MM.1S (cell line): ENCODE measurements around the gene MSLN.

Experiments
- DNase-seq: peaks from one replicate; pipeline ENCODE4 v3.0.0-alpha.2; 2015
- H2AFZ ChIP-seq: fragments of 300-600 bp; sonication (generic); 2 replicates; pipeline ENCODE4 v1.6.0; 2016; ENCODE audit warnings: antibody characterized with exemption, low read length
- H3F3A ChIP-seq: fragments of 300-600 bp; sonication (generic); 2 replicates; pipeline ENCODE4 v1.6.1; 2016; ENCODE audit warnings: mild to moderate bottlenecking, antibody characterized with exemption, low read length, moderate library complexity, mixed read lengths; ENCODE audit not compliant: insufficient read depth
- H3K27ac ChIP-seq: fragments of 300-600 bp; sonication (generic); 2 replicates; pipeline ENCODE4 v1.5.1; 2016; ENCODE audit warnings: mild to moderate bottlenecking, low read length
- H3K27me3 ChIP-seq: fragments of 300-600 bp; sonication (generic); replicated peaks from 2 replicates; pipeline ENCODE4 v1.6.0; 2016; ENCODE audit warnings: low read length; ENCODE audit not compliant: insufficient read depth
- H3K36me3 ChIP-seq: fragments of 300-600 bp; sonication (generic); replicated peaks from 2 replicates; pipeline ENCODE4 v1.6.1; 2016; ENCODE audit warnings: mild to moderate bottlenecking, low read length, mixed read lengths; ENCODE audit not compliant: insufficient read depth
- H3K4me1 ChIP-seq: fragments of 300-600 bp; sonication (generic); 2 replicates; pipeline ENCODE4 v1.6.1; 2016; ENCODE audit warnings: low read length, mixed read lengths
- H3K4me2 ChIP-seq: fragments of 300-600 bp; sonication (generic); 2 replicates; pipeline ENCODE4 v1.6.0; 2016; ENCODE audit warnings: low read depth, low read length
- H3K4me3 ChIP-seq: fragments of 300-600 bp; sonication (generic); 2 replicates; pipeline ENCODE4 v1.5.1; 2016; ENCODE audit warnings: low read length, mixed read lengths
- H3K79me2 ChIP-seq: fragments of 300-600 bp; sonication (generic); 2 replicates; pipeline ENCODE4 v1.6.1; 2016; ENCODE audit warnings: mixed run types, low read length, mixed read lengths
- H3K9ac ChIP-seq: fragments of 300-600 bp; sonication (generic); 2 replicates; pipeline ENCODE4 v1.6.1; 2016; ENCODE audit warnings: low read length, mixed read lengths
- H3K9me2 ChIP-seq: fragments of 300-600 bp; sonication (generic); replicated peaks from 2 replicates; pipeline ENCODE4 v1.6.1; 2016; ENCODE audit warnings: mild to moderate bottlenecking, low read length, mixed read lengths; ENCODE audit not compliant: insufficient read depth
- H3K9me3 ChIP-seq: fragments of 300-600 bp; sonication (generic); replicated peaks from 2 replicates; pipeline ENCODE4 v1.6.1; 2016; ENCODE audit warnings: mild to moderate bottlenecking, low read length, mixed read lengths; ENCODE audit not compliant: insufficient read depth
- H4K20me1 ChIP-seq: fragments of 300-600 bp; sonication (generic); 2 replicates; pipeline ENCODE4 v1.6.1; 2016; ENCODE audit warnings: mild to moderate bottlenecking, low read length, moderate library complexity, mixed read lengths; ENCODE audit not compliant: insufficient read depth
- EZH2 ChIP-seq: fragments of 300-600 bp; sonication (generic); optimal IDR thresholded peaks from 2 replicates; pipeline ENCODE3; 2017; ENCODE audit warnings: low read depth, mild to moderate bottlenecking, antibody characterized with exemption, low read length, mixed read lengths
- EZH2phosphoT487 ChIP-seq: fragments of 300-600 bp; sonication (generic); IDR thresholded peaks from 2 replicates; pipeline ENCODE4 v1.6.1; 2018; ENCODE audit warnings: antibody characterized with exemption, low read length
- TF ChIP-seq, protein P1 (sequence below): fragments of 300-600 bp; sonication (generic); IDR thresholded peaks from 2 replicates; pipeline ENCODE4 v1.5.1; 2016; ENCODE audit warnings: antibody characterized with exemption, low read length, mixed read lengths

MSLN gene

DNA sequence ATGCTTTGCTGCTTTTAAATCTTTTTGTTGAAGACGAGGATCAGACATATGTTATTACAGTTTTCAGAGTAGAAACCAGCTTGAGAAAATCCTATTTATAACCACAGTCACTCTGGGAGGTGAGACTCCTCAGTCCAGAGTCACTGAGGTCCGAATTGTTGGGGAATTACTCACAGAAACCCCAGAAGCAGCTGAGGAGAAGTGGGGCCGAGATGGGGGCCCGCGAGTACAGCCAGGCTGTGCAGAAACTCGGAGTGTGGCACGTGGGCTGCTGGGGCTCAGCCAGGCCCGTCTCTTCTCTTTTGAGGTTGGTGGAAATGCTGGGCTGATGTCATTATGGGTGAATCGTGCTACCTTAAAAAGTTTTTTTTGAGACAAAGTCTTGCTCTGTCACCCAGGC lies 54.4 kb downstream of the MSLN start:
- no peaks in the 10 kb centered on the region for H3K9me2 ChIP-seq
- H3K4me2 ChIP-seq: no peak overlapping the region
- TF ChIP-seq, protein P1, sequence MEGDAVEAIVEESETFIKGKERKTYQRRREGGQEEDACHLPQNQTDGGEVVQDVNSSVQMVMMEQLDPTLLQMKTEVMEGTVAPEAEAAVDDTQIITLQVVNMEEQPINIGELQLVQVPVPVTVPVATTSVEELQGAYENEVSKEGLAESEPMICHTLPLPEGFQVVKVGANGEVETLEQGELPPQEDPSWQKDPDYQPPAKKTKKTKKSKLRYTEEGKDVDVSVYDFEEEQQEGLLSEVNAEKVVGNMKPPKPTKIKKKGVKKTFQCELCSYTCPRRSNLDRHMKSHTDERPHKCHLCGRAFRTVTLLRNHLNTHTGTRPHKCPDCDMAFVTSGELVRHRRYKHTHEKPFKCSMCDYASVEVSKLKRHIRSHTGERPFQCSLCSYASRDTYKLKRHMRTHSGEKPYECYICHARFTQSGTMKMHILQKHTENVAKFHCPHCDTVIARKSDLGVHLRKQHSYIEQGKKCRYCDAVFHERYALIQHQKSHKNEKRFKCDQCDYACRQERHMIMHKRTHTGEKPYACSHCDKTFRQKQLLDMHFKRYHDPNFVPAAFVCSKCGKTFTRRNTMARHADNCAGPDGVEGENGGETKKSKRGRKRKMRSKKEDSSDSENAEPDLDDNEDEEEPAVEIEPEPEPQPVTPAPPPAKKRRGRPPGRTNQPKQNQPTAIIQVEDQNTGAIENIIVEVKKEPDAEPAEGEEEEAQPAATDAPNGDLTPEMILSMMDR: no peak
- TF ChIP-seq EZH2phosphoT487 (no peak), EZH2 (no peak)
- H3K27ac ChIP-seq: no peak overlapping the region
- H3K4me3 ChIP-seq: no peak overlapping the region
- no peak overlapping the region for H3K9ac ChIP-seq
- no peaks in the 10 kb centered on the region for H3F3A ChIP-seq
- no peaks in the 10 kb centered on the region for H3K36me3 ChIP-seq
- no peaks in the 10 kb centered on the region for H3K9me3 ChIP-seq
- H4K20me1 ChIP-seq: no peaks in the 10 kb centered on the region
- H3K4me1 ChIP-seq: no peaks in the 10 kb centered on the region
- H3K27me3 ChIP-seq: peaks cover 98% of the 10 kb centered on the region
- no peaks in the 10 kb centered on the region for H3K79me2 ChIP-seq
- DNase-seq: no peak
- no peak overlapping the region for H2AFZ ChIP-seq

DNA sequence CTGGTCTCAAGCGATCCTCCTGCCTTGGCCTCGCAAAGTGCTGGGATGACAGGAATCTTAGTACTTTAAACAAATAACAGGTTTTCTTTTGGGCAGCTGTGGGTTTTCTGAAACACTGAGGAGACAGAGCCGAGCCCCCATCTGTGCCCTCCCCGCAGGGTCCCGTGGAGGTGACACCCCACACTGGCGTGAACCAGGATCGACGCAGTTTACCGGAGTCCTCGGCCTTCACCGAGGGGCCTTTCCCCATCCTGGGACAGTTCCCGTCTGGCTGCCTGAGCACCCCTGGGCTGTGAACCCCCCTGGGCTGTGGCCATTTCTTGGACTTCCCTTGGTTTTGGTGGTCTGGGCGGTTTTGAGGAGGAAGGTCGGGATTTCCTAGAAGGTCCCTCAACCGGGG lies 55.3 kb downstream of the MSLN start:
- no peaks in the 10 kb centered on the region for H3K36me3 ChIP-seq
- H3K4me2 ChIP-seq: no peak overlapping the region
- H3F3A ChIP-seq: no peaks in the 10 kb centered on the region
- DNase-seq: no peak
- H3K79me2 ChIP-seq: no peaks in the 10 kb centered on the region
- no peaks in the 10 kb centered on the region for H4K20me1 ChIP-seq
- H3K9ac ChIP-seq: no peak overlapping the region
- no peak overlapping the region for H3K27ac ChIP-seq
- no peaks in the 10 kb centered on the region for H3K9me3 ChIP-seq
- H3K4me1 ChIP-seq: no peaks in the 10 kb centered on the region
- no peaks in the 10 kb centered on the region for H3K9me2 ChIP-seq
- H2AFZ ChIP-seq: no peak overlapping the region
- peaks cover 94% of the 10 kb centered on the region for H3K27me3 ChIP-seq
- TF ChIP-seq EZH2phosphoT487 (no peak), EZH2 (no peak)
- TF ChIP-seq, protein P1: no peak
- H3K4me3 ChIP-seq: no peak overlapping the region

DNA sequence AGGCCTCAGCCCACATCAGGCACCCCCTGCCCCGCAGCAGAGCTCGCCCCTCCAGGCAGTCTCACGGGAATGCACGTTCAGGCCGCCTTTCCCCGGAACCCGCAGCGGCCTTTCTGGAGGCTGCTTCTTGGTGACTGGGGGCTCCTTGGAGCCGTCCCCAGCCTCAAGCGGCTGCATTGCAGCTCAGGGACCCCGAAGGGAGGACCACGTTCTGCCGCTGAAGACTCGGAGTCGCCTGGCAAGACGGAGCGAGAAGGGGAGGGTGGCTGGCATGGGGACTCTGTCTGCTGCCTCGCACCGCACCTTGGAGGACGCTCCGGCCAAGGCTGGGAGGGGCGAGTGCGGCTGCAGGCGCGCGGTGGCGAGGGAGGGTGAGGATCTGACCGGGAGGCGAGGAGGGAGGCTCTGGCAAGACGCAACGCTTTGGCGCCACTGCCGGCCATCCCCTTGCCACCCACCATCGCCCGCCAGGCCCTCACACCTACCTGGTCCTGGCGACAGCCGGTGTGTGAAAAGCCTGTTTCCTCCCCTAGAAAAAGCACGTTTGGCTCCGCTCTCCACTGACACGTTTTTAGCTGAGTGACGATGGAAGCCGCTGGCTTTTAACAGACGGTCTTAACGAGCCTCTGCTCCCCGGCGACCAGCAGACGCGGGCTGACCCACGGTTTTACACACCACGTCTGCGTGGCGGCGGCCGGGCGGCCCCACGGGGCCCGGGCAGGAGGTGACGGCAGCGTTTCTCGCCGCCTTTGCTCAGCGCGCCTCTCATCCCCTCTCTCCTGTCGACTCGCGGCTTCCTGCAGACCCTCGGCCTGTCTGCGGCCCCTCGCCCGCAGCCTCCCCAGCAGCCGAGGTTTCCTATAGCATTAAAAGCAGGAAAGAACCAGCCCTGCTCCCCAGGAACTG lies 56.7 kb downstream of the MSLN start:
- Histone ChIP-seq H4K20me1 (no peaks in the 10 kb centered on the region), H3K27me3 (peaks cover 91% of the 10 kb centered on the region), H3K9ac (no peak overlapping the region), H3K4me2 (no peak overlapping the region), H3K4me3 (no peak overlapping the region), H3K9me3 (no peaks in the 10 kb centered on the region), H3K27ac (no peak overlapping the region), H3K36me3 (no peaks in the 10 kb centered on the region), H3K4me1 (no peaks in the 10 kb centered on the region), H3K9me2 (no peaks in the 10 kb centered on the region), H3F3A (no peaks in the 10 kb centered on the region), H3K79me2 (no peaks in the 10 kb centered on the region), H2AFZ (no peak overlapping the region)
- DNase-seq: no peak
- TF ChIP-seq, protein P1: no peak
- no peak for TF ChIP-seq EZH2
- TF ChIP-seq EZH2phosphoT487: no peak
